Right lobe of liver (tissue), 6 donors: ENCODE measurements around the gene HOXD4. TPM values are rescaled to one million over a fixed set of nuclear protein-coding genes. Genes with fewer than 3 reads are reported as not detected.
A peak's percentile ranks its signal among the peaks of the same experiment; 100 is the strongest.

Experiments
- ATAC-seq, 4 donors: fragments of 200-7000 bp; cut with Tn5 transposase; one replicate each; pipeline ENCODE4 v1.9.1; 2020; ENCODE audit warnings: mild to moderate bottlenecking in 4 of 4, moderate library complexity in 4 of 4
- DNase-seq, 3 donors: peaks; one replicate each; pipeline ENCODE4 v3.0.0-alpha.2; 2020
- H3K27ac ChIP-seq, 3 donors: fragments of 200-600 bp; one replicate each; pipeline ENCODE4 v1.8.0; 2022
- H3K27me3 ChIP-seq, 2 donors: fragments of 200-600 bp; one replicate each; pipeline ENCODE4 v1.8.0; 2022
- H3K36me3 ChIP-seq, 4 donors: fragments of 200-600 bp; sonication (generic) in 1 of 4; one replicate each; pipeline versions ENCODE4 v1.5.1 to v1.8.0; 2017 to 2022; ENCODE audit warnings: control low read depth in 1 of 4
- H3K4me1 ChIP-seq, 4 donors: fragments of 200-600 bp; sonication (generic) in 1 of 4; one replicate each; pipeline versions ENCODE4 v1.5.1 to v1.8.0; 2017 to 2022; ENCODE audit warnings: control low read depth in 1 of 4
- H3K4me3 ChIP-seq, 3 donors: fragments of 200-600 bp; one replicate each; pipeline ENCODE4 v1.8.0; 2022
- H3K9me3 ChIP-seq, 4 donors: fragments of 200-600 bp; sonication (generic) in 1 of 4; one replicate each; pipeline versions ENCODE4 v1.5.1 to v1.8.0; 2017 to 2022; ENCODE audit warnings: control low read depth in 1 of 4
- POLR2A ChIP-seq: fragments of 450-650 bp; IDR thresholded peaks from one replicate; pipeline ENCODE4 v1.6.1; 2017; ENCODE audit warnings: antibody characterized with exemption, mild to moderate bottlenecking
- WGBS: methylation state at CpG from one replicate; pipeline ENCODE4 v1.1.6; 2018; ENCODE audit warnings: low coverage, low lambda C conversion rate; ENCODE audit not compliant: insufficient coverage; ENCODE audit errors: missing lambda C conversion rate; 5-methylcytosine and 5-hydroxymethylcytosine counted together
- intact Hi-C, 2 donors: fragments of 100-400 bp; cut with DNase I; formaldehyde crosslinking; loops; one replicate each; pipeline versions ENCODE4 v1.11.2 to v1.14.1; 2022
- total RNA-seq, 6 experiments: library from RNA; depleted of rRNA in 2 of 6; stranded (reverse); fragments of >200 nt in 2 of 6; fragmentation: NEBNext Ultra II Directional in 3 of 6; extraction: Animal tissue kit (Norgen Biotek cat#: 25700) in 3 of 6; gene quantifications; one replicate each; pipeline versions ENCODE4 v1.1.0 to v1.2.4, GENCODE V29; 2016 to 2023
- TF ChIP-seq, protein P1 (sequence below), 4 donors: fragments of 200-600 bp in 3 of 4; fragments of 450-650 bp in 1 of 4; IDR thresholded peaks; one replicate each; pipeline versions ENCODE4 v1.5.1 to v1.8.0; 2016 to 2022; ENCODE audit warnings: antibody characterized with exemption in 4 of 4, mild to moderate bottlenecking in 2 of 4
- donor health status: DM: no; HTN: yes; CAD: no.
- donor health status: DM: no; HTN: no; CAD: no.
- donor health status: DM: no; HTN: no; CAD: no.
- donor health status: DM: no; HTN: yes; CAD: no.
- donor health status: DM: no; HTN: yes; CAD: no.

The HOXD4 gene
- total RNA-seq, 6 experiments from 2014 or later: not detected

DNA sequence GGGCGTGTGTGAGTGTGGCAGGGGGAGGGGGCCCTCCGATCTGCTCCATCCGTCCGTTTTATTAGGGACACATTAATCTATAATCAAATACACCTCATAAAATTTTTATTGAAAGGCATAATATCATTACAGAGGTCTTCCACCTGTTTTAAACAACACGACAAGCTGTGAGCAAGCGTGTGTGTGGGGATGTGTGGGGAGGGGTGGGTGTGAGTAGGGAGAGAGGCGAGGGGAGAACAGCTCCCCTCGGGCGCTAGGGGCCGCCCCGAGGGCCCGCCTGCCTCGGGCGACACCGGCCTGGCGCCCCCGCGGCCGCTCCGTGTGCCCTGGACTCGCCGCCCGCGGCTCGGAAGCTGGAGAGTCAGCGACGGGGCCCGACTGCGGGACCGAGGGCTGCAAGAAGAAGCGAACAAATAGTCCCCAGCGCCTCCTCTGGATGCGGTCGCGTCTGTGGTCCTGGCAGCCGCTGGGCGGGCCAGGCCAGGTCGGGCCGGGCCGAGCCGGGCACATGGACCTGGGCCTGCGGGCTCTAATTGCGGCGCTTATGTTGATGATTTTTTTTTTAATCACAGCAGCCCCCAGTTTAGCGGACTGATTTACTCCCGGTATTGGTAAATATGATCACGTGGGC, 29.2 kb upstream of the HOXD4 start:
- ATAC-seq: peak in 1 of 4 donors; percentile 7
- no peak for TF ChIP-seq POLR2A
- TF ChIP-seq, protein P1, sequence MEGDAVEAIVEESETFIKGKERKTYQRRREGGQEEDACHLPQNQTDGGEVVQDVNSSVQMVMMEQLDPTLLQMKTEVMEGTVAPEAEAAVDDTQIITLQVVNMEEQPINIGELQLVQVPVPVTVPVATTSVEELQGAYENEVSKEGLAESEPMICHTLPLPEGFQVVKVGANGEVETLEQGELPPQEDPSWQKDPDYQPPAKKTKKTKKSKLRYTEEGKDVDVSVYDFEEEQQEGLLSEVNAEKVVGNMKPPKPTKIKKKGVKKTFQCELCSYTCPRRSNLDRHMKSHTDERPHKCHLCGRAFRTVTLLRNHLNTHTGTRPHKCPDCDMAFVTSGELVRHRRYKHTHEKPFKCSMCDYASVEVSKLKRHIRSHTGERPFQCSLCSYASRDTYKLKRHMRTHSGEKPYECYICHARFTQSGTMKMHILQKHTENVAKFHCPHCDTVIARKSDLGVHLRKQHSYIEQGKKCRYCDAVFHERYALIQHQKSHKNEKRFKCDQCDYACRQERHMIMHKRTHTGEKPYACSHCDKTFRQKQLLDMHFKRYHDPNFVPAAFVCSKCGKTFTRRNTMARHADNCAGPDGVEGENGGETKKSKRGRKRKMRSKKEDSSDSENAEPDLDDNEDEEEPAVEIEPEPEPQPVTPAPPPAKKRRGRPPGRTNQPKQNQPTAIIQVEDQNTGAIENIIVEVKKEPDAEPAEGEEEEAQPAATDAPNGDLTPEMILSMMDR (IDR thresholded peaks at IDR 0.05): no peak
- Histone ChIP-seq H3K36me3 (no peaks in the 10 kb centered on the region), H3K4me3 (peak overlapping the region in 1 of 3 donors; percentile 14), H3K27ac (no peak overlapping the region), H3K4me1 (peaks cover 0 to 8% (median 0%) of the 10 kb centered on the region in 4 donors), H3K27me3 (peaks cover 42 to 77% of the 10 kb centered on the region in 2 donors), H3K9me3 (no peaks in the 10 kb centered on the region)
- 11% methylated on average over 9 of the region's 47 CpGs for WGBS
- DNase-seq: no peak
- intact Hi-C loops: loop anchor here (5.0 to 10.0 kb wide), 3 partner anchors 520 to 713 kb away; no protein-coding TSS in a partner anchor

DNA sequence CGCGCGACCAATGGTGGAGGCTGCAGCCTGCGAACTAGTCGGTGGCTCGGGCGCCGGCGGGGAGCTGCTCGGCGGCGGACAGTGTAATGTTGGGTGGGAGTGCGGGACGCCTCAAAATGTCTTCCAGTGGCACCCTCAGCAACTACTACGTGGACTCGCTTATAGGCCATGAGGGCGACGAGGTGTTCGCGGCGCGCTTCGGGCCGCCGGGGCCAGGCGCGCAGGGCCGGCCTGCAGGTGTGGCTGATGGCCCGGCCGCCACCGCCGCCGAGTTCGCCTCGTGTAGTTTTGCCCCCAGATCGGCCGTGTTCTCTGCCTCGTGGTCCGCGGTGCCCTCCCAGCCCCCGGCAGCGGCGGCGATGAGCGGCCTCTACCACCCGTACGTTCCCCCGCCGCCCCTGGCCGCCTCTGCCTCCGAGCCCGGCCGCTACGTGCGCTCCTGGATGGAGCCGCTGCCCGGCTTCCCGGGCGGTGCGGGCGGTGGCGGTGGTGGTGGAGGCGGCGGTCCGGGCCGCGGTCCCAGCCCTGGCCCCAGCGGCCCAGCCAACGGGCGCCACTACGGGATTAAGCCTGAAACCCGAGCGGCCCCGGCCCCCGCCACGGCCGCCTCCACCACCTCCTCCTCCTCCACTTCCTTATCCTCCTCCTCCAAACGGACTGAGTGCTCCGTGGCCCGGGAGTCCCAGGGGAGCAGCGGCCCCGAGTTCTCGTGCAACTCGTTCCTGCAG, 28.5 kb upstream of the HOXD4 start, which contains the start of gene HOXD9:
HOXD9 (plus strand) TSS at position 37 of the 728 bp plus-strand sequence; CDS start at position 87, 50 bp downstream.
- Histone ChIP-seq H3K9me3 (no peaks in the 10 kb centered on the region), H3K4me1 (peaks cover 0 to 8% (median 0%) of the 10 kb centered on the region in 4 donors), H3K27me3 (peaks cover 38 to 74% of the 10 kb centered on the region in 2 donors), H3K36me3 (no peaks in the 10 kb centered on the region), H3K27ac (no peak within 1 kb of the TSS), H3K4me3 (peak within 1 kb of the TSS in 1 of 3 donors; percentile 14)
- no peak for DNase-seq
- peak in 3 of 4 donors; percentile 9 to 25 (median 16) for ATAC-seq
- intact Hi-C loops: loop anchor here (5.0 to 10.0 kb wide), 3 partner anchors 519 to 712 kb away; no protein-coding TSS in a partner anchor
- 14% methylated on average over 28 of the region's 84 CpGs for WGBS
- no peak for TF ChIP-seq POLR2A
- TF ChIP-seq, protein P1 (IDR thresholded peaks at IDR 0.05): no peak

DNA sequence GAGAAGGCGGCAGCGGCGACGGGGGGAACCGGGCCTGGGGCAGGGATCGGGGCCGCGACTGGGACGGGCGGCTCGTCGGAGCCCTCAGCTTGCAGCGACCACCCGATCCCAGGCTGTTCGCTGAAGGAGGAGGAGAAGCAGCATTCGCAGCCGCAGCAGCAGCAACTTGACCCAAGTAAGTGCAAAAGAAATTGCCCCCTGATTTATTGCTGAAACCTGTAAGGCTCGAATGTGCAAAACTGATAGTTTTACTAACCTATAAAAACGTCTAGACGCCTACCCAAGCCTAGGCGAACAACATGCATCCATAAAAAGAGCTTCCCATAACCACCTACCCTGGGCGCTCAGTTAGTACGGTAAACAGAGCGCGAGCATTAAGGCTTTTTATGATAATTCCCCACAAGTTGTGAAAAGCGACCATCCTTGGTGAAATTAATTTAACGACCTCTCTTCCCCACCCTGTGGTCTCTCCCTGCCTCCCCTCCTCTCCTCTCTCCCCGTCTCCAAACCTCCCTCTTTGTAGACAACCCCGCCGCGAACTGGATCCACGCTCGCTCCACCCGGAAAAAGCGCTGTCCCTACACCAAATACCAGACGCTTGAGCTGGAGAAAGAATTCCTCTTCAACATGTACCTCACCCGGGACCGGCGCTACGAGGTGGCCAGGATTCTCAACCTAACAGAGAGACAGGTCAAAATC, 27.8 kb upstream of the HOXD4 start:
- Histone ChIP-seq H3K27ac (no peak overlapping the region), H3K27me3 (peaks cover 32 to 74% of the 10 kb centered on the region in 2 donors), H3K4me1 (peaks cover 0 to 8% (median 0%) of the 10 kb centered on the region in 4 donors), H3K9me3 (no peaks in the 10 kb centered on the region), H3K36me3 (no peaks in the 10 kb centered on the region), H3K4me3 (no peak overlapping the region)
- ATAC-seq: no peak
- intact Hi-C loops: loop anchor here (5.0 to 10.0 kb wide), 3 partner anchors 519 to 711 kb away; no protein-coding TSS in a partner anchor
- no peak for DNase-seq
- WGBS: 5% methylated on average over 35 of the region's 40 CpGs
- TF ChIP-seq POLR2A: no peak
- TF ChIP-seq, protein P1 (IDR thresholded peaks at IDR 0.05): no peak

DNA sequence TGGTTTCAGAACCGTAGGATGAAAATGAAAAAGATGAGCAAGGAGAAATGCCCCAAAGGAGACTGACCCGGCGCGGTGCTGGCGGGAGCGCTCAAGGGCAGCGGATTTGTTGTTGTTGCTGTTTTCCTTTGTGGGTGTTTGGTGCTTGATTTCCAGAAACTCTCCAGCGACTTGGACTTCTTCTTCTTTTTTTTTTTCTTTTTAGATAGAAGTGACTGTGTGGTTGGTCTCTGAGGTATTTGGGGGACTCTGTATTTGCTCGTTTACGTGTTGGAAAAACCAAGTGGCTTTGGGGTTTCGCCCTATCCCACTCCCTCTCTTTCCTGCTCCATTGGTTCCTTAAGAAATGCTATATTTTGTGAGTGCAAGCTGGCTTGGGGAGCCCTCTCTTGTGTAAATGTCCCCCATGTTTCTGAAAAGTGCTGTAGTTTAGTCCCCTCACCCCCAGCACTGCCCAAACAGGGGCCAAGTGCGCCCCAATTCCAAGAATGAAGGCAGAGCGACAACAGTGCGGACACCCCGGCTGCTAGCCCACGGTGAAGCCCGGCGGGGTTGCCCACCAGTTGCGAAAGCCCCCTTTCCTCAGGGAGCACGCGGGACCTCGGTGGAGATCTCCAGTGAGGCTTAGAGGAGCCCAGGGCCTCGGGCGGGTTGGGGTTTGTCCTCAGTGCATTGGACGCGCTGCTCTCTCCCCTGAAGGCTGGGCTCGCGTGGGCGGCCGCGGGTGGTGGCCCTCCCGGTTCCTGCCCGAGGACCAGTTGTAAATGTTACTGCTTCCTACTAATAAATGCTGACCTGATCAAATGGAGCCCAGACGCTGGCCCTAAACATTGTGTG, 27.0 kb upstream of the HOXD4 start:
- TF ChIP-seq, protein P1 (IDR thresholded peaks at IDR 0.05): no peak
- no peak for TF ChIP-seq POLR2A
- Histone ChIP-seq H3K36me3 (no peaks in the 10 kb centered on the region), H3K27ac (no peak overlapping the region), H3K9me3 (no peaks in the 10 kb centered on the region), H3K27me3 (peaks cover 32 to 75% of the 10 kb centered on the region in 2 donors), H3K4me1 (peaks cover 0 to 8% (median 0%) of the 10 kb centered on the region in 4 donors), H3K4me3 (no peak overlapping the region)
- no peak for DNase-seq
- no peak for ATAC-seq
- intact Hi-C loops: loop anchor here (5.0 to 10.0 kb wide), 3 partner anchors 518 to 710 kb away; no protein-coding TSS in a partner anchor
- 9% methylated on average over 21 of the region's 34 CpGs for WGBS
